ENCODE results near the gene COG8.

GRCh38 chr16:69338557-69339288, 641 bp downstream of the COG8 start:
- TF ChIP-seq, protein P1, sequence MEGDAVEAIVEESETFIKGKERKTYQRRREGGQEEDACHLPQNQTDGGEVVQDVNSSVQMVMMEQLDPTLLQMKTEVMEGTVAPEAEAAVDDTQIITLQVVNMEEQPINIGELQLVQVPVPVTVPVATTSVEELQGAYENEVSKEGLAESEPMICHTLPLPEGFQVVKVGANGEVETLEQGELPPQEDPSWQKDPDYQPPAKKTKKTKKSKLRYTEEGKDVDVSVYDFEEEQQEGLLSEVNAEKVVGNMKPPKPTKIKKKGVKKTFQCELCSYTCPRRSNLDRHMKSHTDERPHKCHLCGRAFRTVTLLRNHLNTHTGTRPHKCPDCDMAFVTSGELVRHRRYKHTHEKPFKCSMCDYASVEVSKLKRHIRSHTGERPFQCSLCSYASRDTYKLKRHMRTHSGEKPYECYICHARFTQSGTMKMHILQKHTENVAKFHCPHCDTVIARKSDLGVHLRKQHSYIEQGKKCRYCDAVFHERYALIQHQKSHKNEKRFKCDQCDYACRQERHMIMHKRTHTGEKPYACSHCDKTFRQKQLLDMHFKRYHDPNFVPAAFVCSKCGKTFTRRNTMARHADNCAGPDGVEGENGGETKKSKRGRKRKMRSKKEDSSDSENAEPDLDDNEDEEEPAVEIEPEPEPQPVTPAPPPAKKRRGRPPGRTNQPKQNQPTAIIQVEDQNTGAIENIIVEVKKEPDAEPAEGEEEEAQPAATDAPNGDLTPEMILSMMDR (IDR thresholded peaks at IDR 0.05) = no peak
- TF ChIP-seq POLR2A (IDR thresholded peaks at IDR 0.05) = no peak

Data from ovary (tissue), 3 donors.